ENCODE measurements around the gene PRUNE2. TPM values are rescaled to one million over a fixed set of nuclear protein-coding genes. Genes with fewer than 3 reads are reported as not detected.

Gene PRUNE2
- total RNA-seq, 4 donors from 2014 or later, result 4.1 to 13.1 (median 5.4) TPM

GRCh38 chr9:76897804-76898525 lies 7.9 kb downstream of the PRUNE2 start:
- intact Hi-C loops (cut with DNase I; ENCODE audit: low total_unique reads), result no loop called here
- TF ChIP-seq, protein P1, sequence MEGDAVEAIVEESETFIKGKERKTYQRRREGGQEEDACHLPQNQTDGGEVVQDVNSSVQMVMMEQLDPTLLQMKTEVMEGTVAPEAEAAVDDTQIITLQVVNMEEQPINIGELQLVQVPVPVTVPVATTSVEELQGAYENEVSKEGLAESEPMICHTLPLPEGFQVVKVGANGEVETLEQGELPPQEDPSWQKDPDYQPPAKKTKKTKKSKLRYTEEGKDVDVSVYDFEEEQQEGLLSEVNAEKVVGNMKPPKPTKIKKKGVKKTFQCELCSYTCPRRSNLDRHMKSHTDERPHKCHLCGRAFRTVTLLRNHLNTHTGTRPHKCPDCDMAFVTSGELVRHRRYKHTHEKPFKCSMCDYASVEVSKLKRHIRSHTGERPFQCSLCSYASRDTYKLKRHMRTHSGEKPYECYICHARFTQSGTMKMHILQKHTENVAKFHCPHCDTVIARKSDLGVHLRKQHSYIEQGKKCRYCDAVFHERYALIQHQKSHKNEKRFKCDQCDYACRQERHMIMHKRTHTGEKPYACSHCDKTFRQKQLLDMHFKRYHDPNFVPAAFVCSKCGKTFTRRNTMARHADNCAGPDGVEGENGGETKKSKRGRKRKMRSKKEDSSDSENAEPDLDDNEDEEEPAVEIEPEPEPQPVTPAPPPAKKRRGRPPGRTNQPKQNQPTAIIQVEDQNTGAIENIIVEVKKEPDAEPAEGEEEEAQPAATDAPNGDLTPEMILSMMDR (IDR thresholded peaks at IDR 0.05), result no peak
- no peak for TF ChIP-seq POLR2A (IDR thresholded peaks at IDR 0.05)
- WGBS, 2 donors, result 69 to 82% methylated on average over 6 of the region's 6 CpGs
- H3K4me3 ChIP-seq (ENCODE audit: low read depth, poor library complexity, severe bottlenecking), result no peak overlapping the region
- DNase-seq (ENCODE audit: low spot score in 2 of 2), result no peak

DNA sequence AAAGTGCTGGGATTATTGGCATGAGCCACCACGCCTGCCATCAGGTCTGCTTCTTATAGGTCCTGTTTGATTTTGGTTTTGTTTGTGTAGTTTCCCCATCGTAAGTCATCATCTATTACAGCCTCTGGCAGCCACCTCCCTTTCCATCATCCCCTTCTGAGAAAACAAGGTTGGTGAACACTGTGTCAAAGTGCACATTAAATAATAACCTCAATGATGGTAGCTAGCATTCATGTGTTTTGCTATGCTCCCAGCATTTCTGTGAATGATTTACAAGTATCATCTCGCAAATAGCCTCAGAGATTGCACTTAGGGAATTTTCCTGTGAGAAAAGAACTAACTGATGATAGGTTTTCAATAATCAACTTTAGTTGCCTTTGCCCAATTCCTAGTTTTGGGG lies 9.9 kb downstream of the PRUNE2 start:
- no peak overlapping the region for H3K4me3 ChIP-seq (ENCODE audit: low read depth, poor library complexity, severe bottlenecking)
- DNase-seq (ENCODE audit: low spot score in 2 of 2), result no peak
- intact Hi-C loops (cut with DNase I; ENCODE audit: low total_unique reads), result no loop called here
- TF ChIP-seq, protein P1 (IDR thresholded peaks at IDR 0.05), result no peak
- TF ChIP-seq POLR2A (IDR thresholded peaks at IDR 0.05), result no peak
- WGBS, 2 donors, result 86% methylated on average over 3 of the region's 3 CpGs

GRCh38 chr9:76895186-76895585 lies 10.7 kb downstream of the PRUNE2 start:
- intact Hi-C loops (cut with DNase I; ENCODE audit: low total_unique reads), result no loop called here
- WGBS, 2 donors, result 74 to 83% methylated on average over 6 of the region's 6 CpGs
- no peak for DNase-seq (ENCODE audit: low spot score in 2 of 2)
- no peak overlapping the region for H3K4me3 ChIP-seq (ENCODE audit: low read depth, poor library complexity, severe bottlenecking)
- TF ChIP-seq, protein P1 (IDR thresholded peaks at IDR 0.05), result no peak
- TF ChIP-seq POLR2A (IDR thresholded peaks at IDR 0.05), result no peak

DNA sequence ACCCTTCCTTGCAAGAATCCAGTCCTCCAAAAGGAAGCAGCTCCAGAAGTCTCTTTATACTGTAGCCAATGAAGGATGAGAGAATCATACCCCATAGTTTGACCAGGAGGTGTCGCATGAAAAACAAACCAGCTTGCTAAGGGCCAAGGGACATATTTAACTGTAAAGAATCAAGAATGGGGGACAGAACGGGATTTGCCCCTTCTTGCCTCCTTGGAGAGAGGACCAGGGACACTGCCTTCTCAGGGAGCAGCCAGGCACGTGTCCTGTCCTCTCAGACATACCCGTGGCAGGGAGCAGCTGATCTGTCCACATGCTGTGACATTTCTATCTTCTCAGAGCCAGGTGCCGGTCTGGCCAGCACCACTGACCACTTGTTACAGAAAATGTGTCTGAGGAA lies 11.7 kb downstream of the PRUNE2 start:
- no peak overlapping the region for H3K4me3 ChIP-seq (ENCODE audit: low read depth, poor library complexity, severe bottlenecking)
- 74 to 75% methylated on average over 5 of the region's 5 CpGs for WGBS, 2 donors
- no peak for DNase-seq (ENCODE audit: low spot score in 2 of 2)
- TF ChIP-seq, protein P1 (IDR thresholded peaks at IDR 0.05), result no peak
- no peak for TF ChIP-seq POLR2A (IDR thresholded peaks at IDR 0.05)
- intact Hi-C loops (cut with DNase I; ENCODE audit: low total_unique reads), result no loop called here

DNA sequence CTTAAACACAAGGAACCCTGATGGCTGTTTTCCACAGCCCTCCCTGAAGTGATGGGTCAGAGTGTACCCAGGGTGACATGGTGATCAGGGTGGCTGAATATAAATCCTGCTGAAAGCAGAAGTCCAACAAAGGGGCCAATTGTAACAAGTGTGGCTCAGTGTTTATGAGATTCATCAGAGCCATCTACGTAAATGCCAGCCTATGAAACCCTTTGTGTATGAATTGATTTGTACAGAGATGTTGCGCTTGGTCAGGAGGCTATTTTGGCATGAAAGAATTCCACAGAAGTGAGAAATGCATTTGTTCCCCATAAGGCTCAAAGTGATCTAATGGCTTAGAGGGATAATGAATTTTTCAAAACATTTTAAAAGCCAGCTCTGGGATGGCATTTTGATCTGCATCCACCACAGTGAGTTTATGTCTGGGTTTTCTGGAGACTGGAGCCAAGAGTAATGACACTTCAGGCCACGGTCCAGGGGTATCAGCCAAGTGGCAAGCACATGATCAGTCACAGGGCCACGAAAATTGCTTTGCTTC lies 12.4 kb downstream of the PRUNE2 start:
- H3K4me3 ChIP-seq (ENCODE audit: low read depth, poor library complexity, severe bottlenecking), result no peak overlapping the region
- TF ChIP-seq, protein P1 (IDR thresholded peaks at IDR 0.05), result no peak
- WGBS, 2 donors, result 48 to 54% methylated on average over 4 of the region's 4 CpGs
- DNase-seq (ENCODE audit: low spot score in 2 of 2), result no peak
- intact Hi-C loops (cut with DNase I; ENCODE audit: low total_unique reads), result no loop called here

GRCh38 chr9:76891874-76892273 lies 14.0 kb downstream of the PRUNE2 start:
- TF ChIP-seq, protein P1 (IDR thresholded peaks at IDR 0.05), result no peak
- no peak for TF ChIP-seq POLR2A (IDR thresholded peaks at IDR 0.05)

More at GRCh38 chr9:76891874-76892273, 14.0 kb downstream of the PRUNE2 start:
- intact Hi-C loops (cut with DNase I; ENCODE audit: low total_unique reads), result no loop called here
- no peak overlapping the region for H3K4me3 ChIP-seq (ENCODE audit: low read depth, poor library complexity, severe bottlenecking)
- 86 to 88% methylated on average over 5 of the region's 5 CpGs for WGBS, 2 donors
- no peak for DNase-seq (ENCODE audit: low spot score in 2 of 2)

Measured in lower leg skin (tissue), 4 donors.